Gastrocnemius medialis (tissue), 4 donors: ENCODE measurements around the gene NCS1.

ENCODE experiments used
- POLR2A ChIP-seq, 2 donors: fragments of 450-650 bp; IDR thresholded peaks; one replicate each; pipeline ENCODE4 v1.6.1; 2017; ENCODE audit warnings: antibody characterized with exemption in 2 of 2, mild to moderate bottlenecking in 2 of 2, moderate library complexity in 2 of 2
- TF ChIP-seq, protein P1 (sequence below), 5 experiments: fragments of 450-650 bp in 3 of 5; fragments of 200-600 bp in 2 of 5; sonication (generic) in 2 of 5; IDR thresholded peaks in 4 of 5; conservative IDR thresholded peaks in 1 of 5; 1 replicate in 4 of 5; 2 replicates in 1 of 5; pipeline ENCODE4 v1.5.1; 2016 to 2019; ENCODE audit warnings: antibody characterized with exemption in 5 of 5, mild to moderate bottlenecking in 3 of 5, moderate library complexity in 3 of 5

DNA sequence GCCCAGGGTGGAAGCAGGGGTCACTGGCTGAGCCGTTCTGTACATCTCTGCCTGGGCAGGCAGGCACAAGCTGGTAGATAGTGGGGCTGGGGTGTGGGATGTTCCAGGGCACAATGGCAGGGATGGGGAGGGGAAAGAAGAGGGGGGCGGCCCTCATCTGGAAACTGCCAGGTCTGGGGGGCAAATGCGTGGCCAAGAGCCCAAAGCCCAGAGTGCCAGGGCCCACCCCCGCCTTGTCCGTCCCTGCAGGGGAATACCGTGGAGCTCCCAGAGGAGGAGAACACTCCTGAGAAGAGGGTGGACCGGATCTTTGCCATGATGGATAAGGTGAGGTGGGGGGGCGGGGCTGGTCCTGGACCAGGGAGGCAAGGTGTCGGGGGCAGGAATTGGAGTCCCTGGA lies 50.6 kb downstream of the NCS1 start:
- TF ChIP-seq, protein P1, sequence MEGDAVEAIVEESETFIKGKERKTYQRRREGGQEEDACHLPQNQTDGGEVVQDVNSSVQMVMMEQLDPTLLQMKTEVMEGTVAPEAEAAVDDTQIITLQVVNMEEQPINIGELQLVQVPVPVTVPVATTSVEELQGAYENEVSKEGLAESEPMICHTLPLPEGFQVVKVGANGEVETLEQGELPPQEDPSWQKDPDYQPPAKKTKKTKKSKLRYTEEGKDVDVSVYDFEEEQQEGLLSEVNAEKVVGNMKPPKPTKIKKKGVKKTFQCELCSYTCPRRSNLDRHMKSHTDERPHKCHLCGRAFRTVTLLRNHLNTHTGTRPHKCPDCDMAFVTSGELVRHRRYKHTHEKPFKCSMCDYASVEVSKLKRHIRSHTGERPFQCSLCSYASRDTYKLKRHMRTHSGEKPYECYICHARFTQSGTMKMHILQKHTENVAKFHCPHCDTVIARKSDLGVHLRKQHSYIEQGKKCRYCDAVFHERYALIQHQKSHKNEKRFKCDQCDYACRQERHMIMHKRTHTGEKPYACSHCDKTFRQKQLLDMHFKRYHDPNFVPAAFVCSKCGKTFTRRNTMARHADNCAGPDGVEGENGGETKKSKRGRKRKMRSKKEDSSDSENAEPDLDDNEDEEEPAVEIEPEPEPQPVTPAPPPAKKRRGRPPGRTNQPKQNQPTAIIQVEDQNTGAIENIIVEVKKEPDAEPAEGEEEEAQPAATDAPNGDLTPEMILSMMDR (IDR thresholded peaks at IDR 0.05 in 4 of 5, conservative IDR thresholded peaks at IDR 0.05 in 1 of 5) = no peak
- no peak for TF ChIP-seq POLR2A (IDR thresholded peaks at IDR 0.05)
